Measurements from ENCODE around the gene HEPH.
"Not testable (repeated sequence)": the region's sequence is repeated elsewhere in the genome, so short reads cannot be mapped to it uniquely, and the experiment has no call there.

The HEPH gene

GRCh38 chrX:66163849-66164411, at the start of gene HEPH:
HEPH (plus strand) TSS chrX:66164247; CDS start chrX:66170571, 6,324 bp downstream.
- no peak for FAIRE-seq

GRCh38 chrX:66118722-66119121, 45.3 kb upstream of the HEPH start:
- FAIRE-seq; DNase-seq (ENCODE audit: insufficient read length, low spot score): not testable (repeated sequence)

More at GRCh38 chrX:66163849-66164411, at the start of gene HEPH:
- no peak for DNase-seq (ENCODE audit: insufficient read length, low spot score)

- not testable (repeated sequence) for FAIRE-seq; DNase-seq (ENCODE audit: insufficient read length, low spot score)
These were observed 42.7 kb upstream of the HEPH start for GRCh38 chrX:66121354-66121753.

GRCh38 chrX:66126662-66127061, 37.4 kb upstream of the HEPH start:
- no peak for FAIRE-seq
- DNase-seq (ENCODE audit: insufficient read length, low spot score) = no peak

DNA sequence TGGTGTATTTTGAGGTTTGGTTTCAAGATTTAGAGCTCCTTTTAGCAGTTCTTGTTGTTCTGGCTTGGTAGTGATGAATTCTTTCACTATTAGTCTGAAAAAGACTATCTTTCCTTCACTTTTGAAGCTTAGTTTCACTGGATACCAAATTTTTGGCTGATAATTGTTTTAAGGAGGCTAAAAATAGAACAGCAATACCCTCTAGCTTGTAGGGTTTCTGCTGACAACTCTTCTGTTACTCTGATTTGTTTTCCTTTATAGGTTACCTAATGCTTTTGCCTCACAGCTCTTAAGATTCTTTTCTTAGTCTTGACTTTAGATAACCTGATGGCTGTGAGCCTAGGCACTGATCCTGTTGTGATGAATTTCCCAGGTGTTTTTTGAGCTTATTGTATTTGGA, 33.6 kb upstream of the HEPH start:
- FAIRE-seq = no peak
- DNase-seq (ENCODE audit: insufficient read length, low spot score) = no peak

- not testable (repeated sequence) for FAIRE-seq; DNase-seq (ENCODE audit: insufficient read length, low spot score)
These were observed 28.8 kb upstream of the HEPH start for GRCh38 chrX:66135284-66135683.

- FAIRE-seq = no peak
These were observed 21.7 kb upstream of the HEPH start for GRCh38 chrX:66142351-66142750.

GRCh38 chrX:66144258-66144657, 19.8 kb upstream of the HEPH start:
- DNase-seq (ENCODE audit: insufficient read length, low spot score) (no peak), FAIRE-seq (no peak)

More at GRCh38 chrX:66142351-66142750, 21.7 kb upstream of the HEPH start:
- DNase-seq (ENCODE audit: insufficient read length, low spot score) = no peak

- FAIRE-seq (no peak), DNase-seq (ENCODE audit: insufficient read length, low spot score) (no peak)
These were observed 14.5 kb upstream of the HEPH start for GRCh38 chrX:66149519-66149918.

- no peak for FAIRE-seq
- no peak for DNase-seq (ENCODE audit: insufficient read length, low spot score)
These were observed 13.9 kb upstream of the HEPH start for GRCh38 chrX:66150163-66150562.

DNA sequence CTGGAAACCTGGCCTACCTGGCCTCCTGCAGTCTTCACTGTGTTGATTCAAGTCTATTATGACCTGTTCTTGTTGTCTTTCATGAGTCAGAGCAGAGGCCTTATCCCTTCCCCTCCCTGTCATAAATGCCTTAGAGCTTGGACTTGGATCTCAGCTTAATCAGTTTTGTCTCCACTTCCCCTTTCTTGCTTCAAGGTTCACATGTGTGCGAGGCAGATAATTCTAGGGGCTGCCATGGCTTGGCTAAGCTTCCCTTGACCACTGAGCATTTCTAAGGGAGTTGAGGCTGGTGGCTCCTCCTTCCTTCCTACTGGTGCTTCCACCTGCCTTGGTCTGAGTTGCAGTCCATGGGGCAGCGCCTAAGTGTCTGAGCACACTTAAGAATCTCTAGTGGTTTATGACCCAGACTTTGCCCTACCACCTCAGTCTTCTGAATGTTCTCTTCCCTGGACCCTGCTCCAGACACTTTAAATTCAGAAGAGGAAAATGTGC, 1.7 kb upstream of the HEPH start:
- FAIRE-seq = no peak

GRCh38 chrX:66163447-66163846, 600 bp upstream of the HEPH start:
- DNase-seq (ENCODE audit: insufficient read length, low spot score) = no peak
- FAIRE-seq = no peak

More for the DNA sequence above, 1.7 kb upstream of the HEPH start:
- no peak for DNase-seq (ENCODE audit: insufficient read length, low spot score)

- DNase-seq (ENCODE audit: insufficient read length, low spot score) = no peak
- FAIRE-seq = no peak
These were observed 423 bp downstream of the HEPH start for GRCh38 chrX:66164470-66164869.

DNA sequence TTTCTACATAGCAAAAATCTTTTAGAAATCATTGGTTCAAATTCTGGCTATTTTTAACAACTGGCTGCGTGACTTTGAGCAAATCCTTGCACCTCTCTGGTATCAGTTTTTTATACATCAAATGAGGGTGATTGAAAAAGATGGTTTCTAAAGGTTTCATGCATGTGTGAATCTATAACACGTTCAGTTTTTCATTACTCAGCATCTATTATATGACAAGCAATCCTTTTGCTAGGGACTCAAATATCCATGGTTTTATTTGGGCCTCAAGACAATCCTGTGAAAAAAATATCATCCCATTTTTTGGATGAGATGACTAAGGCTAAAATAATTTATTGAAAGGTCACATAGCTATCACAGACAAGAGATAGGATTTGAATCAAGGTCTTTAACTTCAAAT, 884 bp downstream of the HEPH start:
- FAIRE-seq = no peak
- no peak for DNase-seq (ENCODE audit: insufficient read length, low spot score)

DNA sequence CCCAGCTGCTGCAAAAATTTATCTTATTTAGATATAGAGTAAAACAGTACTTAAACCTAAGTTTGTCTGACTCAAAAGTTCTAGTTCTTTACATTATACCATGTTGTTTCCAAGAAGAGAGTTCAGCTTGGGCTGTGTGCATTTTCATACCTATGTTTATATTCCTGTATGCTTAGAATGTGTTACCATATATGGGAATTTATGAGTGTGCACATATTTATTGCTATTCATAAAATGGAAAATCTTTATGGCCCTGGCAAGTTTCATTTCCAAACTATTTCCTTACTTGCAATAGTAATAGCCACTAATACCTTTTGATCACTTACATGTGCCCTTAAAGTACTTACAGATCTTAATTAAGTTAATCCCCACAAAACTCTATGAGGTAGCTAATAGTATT, 2.6 kb downstream of the HEPH start:
- no peak for FAIRE-seq
- no peak for DNase-seq (ENCODE audit: insufficient read length, low spot score)

- FAIRE-seq (no peak), DNase-seq (ENCODE audit: insufficient read length, low spot score) (no peak)
These were observed 3.4 kb downstream of the HEPH start for GRCh38 chrX:66167431-66167830.

GRCh38 chrX:66176134-66176533, 12.1 kb downstream of the HEPH start:
- no peak for FAIRE-seq
- no peak for DNase-seq (ENCODE audit: insufficient read length, low spot score)

GRCh38 chrX:66191563-66191962, 27.5 kb downstream of the HEPH start:
- DNase-seq (ENCODE audit: insufficient read length, low spot score) (no peak), FAIRE-seq (no peak)

DNA sequence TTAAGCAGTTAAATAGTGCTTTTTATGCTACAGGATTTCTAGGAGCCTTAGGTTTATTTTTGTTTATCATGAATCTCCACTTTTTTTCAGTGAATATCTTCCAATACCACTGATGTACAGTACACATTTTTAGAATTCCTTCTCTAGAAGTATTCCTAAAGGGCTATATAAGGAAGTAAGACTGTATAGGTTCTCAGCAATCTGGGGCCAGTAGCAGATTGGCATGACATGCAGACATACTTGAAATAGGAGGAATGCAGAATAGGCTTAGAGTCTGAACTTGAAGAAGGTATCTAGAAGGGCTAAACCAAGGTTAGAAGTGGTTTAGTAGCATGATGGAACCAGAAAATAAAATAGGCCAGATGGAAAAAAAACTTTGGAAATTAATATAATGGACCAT, 29.8 kb downstream of the HEPH start:
- no peak for DNase-seq (ENCODE audit: insufficient read length, low spot score)
- FAIRE-seq = no peak

DNA sequence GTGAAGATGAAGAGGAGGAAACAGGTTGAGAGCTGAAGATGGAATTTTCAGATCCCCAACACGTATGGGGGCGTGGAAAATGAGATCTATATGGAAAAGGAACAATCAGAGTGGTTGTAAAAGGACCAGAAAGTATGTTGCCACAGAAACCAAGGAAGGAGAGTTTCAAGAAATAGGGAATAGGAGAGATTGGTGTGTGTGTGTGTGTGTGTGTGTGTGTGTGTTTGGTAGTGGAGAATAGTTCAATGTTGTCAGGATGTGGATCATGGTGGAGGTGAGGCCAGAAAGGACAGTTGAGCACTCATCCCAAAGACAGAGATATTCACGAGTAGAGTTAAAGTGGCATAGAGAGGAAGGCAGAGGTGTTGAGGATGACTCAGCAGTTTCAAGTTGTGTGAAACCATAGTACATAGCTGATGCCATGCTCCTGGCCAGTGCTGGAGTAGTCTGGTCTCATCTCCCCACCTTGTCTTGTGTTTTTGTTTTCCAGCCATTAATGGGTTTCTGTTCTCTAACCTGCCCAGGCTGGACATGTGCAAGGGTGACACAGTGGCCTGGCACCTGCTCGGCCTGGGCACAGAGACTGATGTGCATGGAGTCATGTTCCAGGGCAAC, 36.1 kb downstream of the HEPH start:
- no peak for DNase-seq (ENCODE audit: insufficient read length, low spot score)
- no peak for FAIRE-seq

DNA sequence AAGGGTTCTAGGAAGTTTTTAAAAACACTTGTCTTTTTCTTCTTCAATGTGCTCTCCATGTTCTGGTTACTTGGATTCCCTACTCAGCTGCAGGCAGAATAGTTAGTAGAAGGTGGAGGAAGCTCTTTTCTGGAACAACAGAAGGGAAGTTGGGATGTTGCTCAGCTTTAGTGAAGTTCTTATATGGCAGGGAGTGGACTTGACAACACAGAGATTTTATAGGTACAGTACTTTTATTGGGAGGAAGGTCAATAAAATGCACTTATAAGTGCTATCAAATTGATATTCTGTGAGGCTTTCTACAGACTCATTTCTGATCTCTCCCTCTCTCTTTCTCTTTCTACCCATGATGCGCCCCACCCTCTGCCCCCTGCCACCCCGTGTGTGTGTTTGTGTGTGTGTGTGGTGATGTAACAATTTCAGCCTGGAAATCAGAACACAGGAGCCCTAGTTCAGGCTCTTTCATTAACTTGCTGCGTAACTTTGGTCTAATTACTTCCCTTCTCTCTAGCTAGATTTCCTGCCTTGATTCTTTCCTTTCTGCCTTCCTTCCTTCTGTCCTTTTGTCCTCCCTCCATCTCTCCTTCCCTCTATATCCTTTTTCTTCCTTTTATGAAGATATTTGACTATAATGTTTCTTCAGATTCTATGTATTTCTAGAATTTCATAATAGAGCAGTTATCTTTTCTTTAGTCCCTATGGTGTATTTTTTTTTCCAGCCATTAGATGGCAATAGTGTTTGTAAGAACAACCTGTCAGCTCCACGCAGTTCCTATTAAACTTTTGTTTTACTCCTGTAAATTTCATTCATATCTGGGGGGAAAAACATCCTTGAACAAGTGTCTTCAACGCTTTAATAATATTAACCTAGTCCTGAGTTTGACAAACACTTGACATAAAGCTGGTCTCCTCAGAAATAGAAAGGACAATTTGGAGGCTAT, 37.1 kb downstream of the HEPH start:
- FAIRE-seq (no peak), DNase-seq (ENCODE audit: insufficient read length, low spot score) (no peak)
